ENCODE measurements around the gene QRSL1. TPM values are rescaled to one million over a fixed set of nuclear protein-coding genes. Genes with fewer than 3 reads are reported as not detected.

The QRSL1 gene
- total RNA-seq, 1 experiment from 2014 or later, result 61.4 TPM

DNA sequence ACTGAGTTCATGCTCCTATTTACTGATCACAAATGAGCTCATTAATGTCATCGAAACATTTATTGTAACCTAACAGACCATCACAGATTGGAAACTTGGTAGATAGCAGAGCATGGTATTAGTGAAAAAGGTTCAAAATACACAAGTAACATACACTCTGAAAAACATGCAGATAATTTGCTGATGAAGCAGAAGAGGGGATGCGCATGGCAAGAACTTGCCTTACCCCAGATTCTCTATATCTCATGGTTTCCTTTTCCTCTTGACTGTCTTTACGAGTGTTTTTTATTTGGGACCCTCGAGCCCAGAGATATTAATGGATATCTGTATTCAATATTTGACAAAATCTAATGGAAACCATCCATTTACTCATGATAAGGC is 37.6 kb downstream of the QRSL1 start:
- DNase-seq, result no peak
- Histone ChIP-seq H3K36me3 (ENCODE audit: insufficient read depth, low read length) (peaks cover 48% of the 10 kb centered on the region), H3K27me3 (ENCODE audit: low read length) (no peaks in the 10 kb centered on the region), H3K27ac (ENCODE audit: low read length) (peak overlapping the region; percentile 95), H3K4me1 (ENCODE audit: low read length) (peaks cover 67% of the 10 kb centered on the region), H3K9me2 (replicated peaks; ENCODE audit: insufficient read depth, low read length) (no peaks in the 10 kb centered on the region), H4K20me1 (ENCODE audit: insufficient read depth, low read depth, low read length) (no peaks in the 10 kb centered on the region), H3K79me2 (ENCODE audit: low read length) (no peaks in the 10 kb centered on the region), H3K4me3 (ENCODE audit: low read length) (peak overlapping the region; percentile 29; the same call in 1 of the 2 replicates), H3K4me2 (ENCODE audit: low read depth, low read length, poor library complexity, severe bottlenecking) (peak overlapping the region; percentile 55), H3K9ac (ENCODE audit: low read length) (peak overlapping the region; percentile 48), H2AFZ (ENCODE audit: low read length) (no peak overlapping the region), H3K9me3 (ENCODE audit: low read length) (no peaks in the 10 kb centered on the region)

DNA sequence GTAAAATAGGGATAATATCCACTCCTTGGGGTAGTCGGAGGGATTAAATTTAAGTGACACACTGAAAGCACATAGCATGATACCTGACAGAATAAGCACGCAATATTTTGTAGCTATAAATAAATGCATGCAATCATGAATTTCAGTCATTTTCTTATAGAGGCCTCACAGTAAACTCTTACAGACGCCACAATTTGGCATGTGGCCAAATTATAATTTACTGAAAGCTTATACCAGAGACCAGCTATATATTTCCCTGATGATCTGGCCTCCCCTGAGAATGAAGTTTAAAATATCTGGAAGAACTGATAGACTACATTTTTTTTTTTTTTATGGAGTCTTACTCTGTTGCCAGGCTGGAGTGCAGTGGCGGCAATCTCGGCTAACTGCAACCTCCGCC is 40.9 kb downstream of the QRSL1 start:
- Histone ChIP-seq H3K27ac (ENCODE audit: low read length) (0 out of 2 replicates have a peak overlapping the region, but pooled peaks have one; percentile 52), H3K9ac (ENCODE audit: low read length) (no peak overlapping the region), H3K4me3 (ENCODE audit: low read length) (no peak overlapping the region), H3K36me3 (ENCODE audit: insufficient read depth, low read length) (peaks cover 15% of the 10 kb centered on the region), H3K4me2 (ENCODE audit: low read depth, low read length, poor library complexity, severe bottlenecking) (no peak overlapping the region), H4K20me1 (ENCODE audit: insufficient read depth, low read depth, low read length) (no peaks in the 10 kb centered on the region), H3K9me3 (ENCODE audit: low read length) (no peaks in the 10 kb centered on the region), H3K79me2 (ENCODE audit: low read length) (no peaks in the 10 kb centered on the region), H3K9me2 (replicated peaks; ENCODE audit: insufficient read depth, low read length) (no peaks in the 10 kb centered on the region), H3K27me3 (ENCODE audit: low read length) (no peaks in the 10 kb centered on the region), H2AFZ (ENCODE audit: low read length) (no peak overlapping the region), H3K4me1 (ENCODE audit: low read length) (peaks cover 58% of the 10 kb centered on the region)
- DNase-seq, result peak; percentile 64

- Histone ChIP-seq H3K79me2 (ENCODE audit: low read length) (no peaks in the 10 kb centered on the region), H3K9ac (ENCODE audit: low read length) (no peak overlapping the region), H3K9me3 (ENCODE audit: low read length) (no peaks in the 10 kb centered on the region), H4K20me1 (ENCODE audit: insufficient read depth, low read depth, low read length) (no peaks in the 10 kb centered on the region), H3K4me2 (ENCODE audit: low read depth, low read length, poor library complexity, severe bottlenecking) (no peak overlapping the region), H3K4me3 (ENCODE audit: low read length) (no peak overlapping the region), H2AFZ (ENCODE audit: low read length) (no peak overlapping the region), H3K9me2 (replicated peaks; ENCODE audit: insufficient read depth, low read length) (no peaks in the 10 kb centered on the region), H3K36me3 (ENCODE audit: insufficient read depth, low read length) (peaks cover 9% of the 10 kb centered on the region), H3K4me1 (ENCODE audit: low read length) (peaks cover 50% of the 10 kb centered on the region), H3K27ac (ENCODE audit: low read length) (no peak overlapping the region), H3K27me3 (ENCODE audit: low read length) (no peaks in the 10 kb centered on the region)
- no peak for DNase-seq
Measured at GRCh38 chr6:106671651-106672050, 42.3 kb downstream of the QRSL1 start.

DNA sequence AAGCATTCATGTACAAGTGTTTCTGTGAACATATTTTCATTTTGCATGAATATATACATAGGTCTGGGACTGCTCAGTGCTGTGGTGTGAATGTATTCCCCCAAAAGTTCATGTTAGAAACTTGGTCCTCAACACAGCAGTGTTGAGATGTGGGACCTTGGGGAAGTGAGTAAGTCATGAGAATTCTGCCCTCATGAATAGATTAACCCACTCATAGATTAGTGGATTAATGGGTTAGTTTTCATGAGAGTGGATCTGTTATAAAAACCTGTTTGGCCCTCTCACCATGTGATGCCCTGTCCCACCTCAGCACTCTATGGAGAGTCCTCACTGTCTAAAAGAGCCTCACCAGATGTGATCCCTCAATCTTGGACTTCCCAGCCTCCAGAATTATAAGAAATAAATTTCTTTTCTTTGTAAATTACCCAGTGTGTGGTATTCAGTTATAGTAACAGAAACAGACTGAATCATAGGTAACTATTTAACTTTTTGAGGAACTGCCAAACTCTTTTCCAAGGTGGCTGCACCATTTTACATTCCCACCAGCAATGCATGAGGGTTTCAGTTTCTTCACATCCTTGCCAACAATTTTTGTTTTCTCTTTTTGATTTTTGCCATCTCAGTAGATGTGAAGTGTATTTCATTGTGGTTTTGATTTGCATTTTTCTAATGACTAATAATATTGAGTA is 45.3 kb downstream of the QRSL1 start:
- Histone ChIP-seq H3K4me2 (ENCODE audit: low read depth, low read length, poor library complexity, severe bottlenecking) (peak overlapping the region; percentile 29), H3K4me3 (ENCODE audit: low read length) (no peak overlapping the region), H3K9me3 (ENCODE audit: low read length) (no peaks in the 10 kb centered on the region), H4K20me1 (ENCODE audit: insufficient read depth, low read depth, low read length) (no peaks in the 10 kb centered on the region), H3K27ac (ENCODE audit: low read length) (peak overlapping the region; percentile 43), H3K27me3 (ENCODE audit: low read length) (no peaks in the 10 kb centered on the region), H3K36me3 (ENCODE audit: insufficient read depth, low read length) (no peaks in the 10 kb centered on the region), H3K79me2 (ENCODE audit: low read length) (no peaks in the 10 kb centered on the region), H3K9ac (ENCODE audit: low read length) (no peak overlapping the region), H3K4me1 (ENCODE audit: low read length) (peaks cover 32% of the 10 kb centered on the region), H2AFZ (ENCODE audit: low read length) (peak overlapping the region; percentile 64), H3K9me2 (replicated peaks; ENCODE audit: insufficient read depth, low read length) (no peaks in the 10 kb centered on the region)
- DNase-seq, result no peak

DNA sequence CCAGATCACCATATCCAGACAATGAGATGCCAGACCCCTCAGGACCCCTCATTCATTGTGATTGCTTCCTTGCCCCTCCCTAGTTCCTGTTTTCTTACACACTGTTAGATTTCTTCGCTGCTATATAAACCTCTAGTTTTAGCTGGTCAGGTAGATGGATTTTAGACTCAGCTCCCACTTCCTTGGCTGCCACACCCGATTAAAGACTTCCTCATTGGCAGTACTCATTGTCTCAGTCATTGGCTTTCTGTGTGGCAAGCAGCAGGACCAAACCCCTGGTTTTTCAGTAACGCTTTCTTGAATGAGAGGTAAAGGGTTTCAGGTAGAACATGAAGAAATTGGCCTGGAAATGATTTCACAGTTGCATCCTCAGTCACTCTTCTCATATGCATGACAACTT is 47.9 kb downstream of the QRSL1 start:
- Histone ChIP-seq H3K9me2 (replicated peaks; ENCODE audit: insufficient read depth, low read length) (no peaks in the 10 kb centered on the region), H3K9me3 (ENCODE audit: low read length) (no peaks in the 10 kb centered on the region), H2AFZ (ENCODE audit: low read length) (peak overlapping the region; percentile 91), H4K20me1 (ENCODE audit: insufficient read depth, low read depth, low read length) (no peaks in the 10 kb centered on the region), H3K36me3 (ENCODE audit: insufficient read depth, low read length) (no peaks in the 10 kb centered on the region), H3K4me2 (ENCODE audit: low read depth, low read length, poor library complexity, severe bottlenecking) (no peak overlapping the region), H3K79me2 (ENCODE audit: low read length) (no peaks in the 10 kb centered on the region), H3K27ac (ENCODE audit: low read length) (no peak overlapping the region), H3K4me1 (ENCODE audit: low read length) (peaks cover 27% of the 10 kb centered on the region), H3K9ac (ENCODE audit: low read length) (no peak overlapping the region), H3K4me3 (ENCODE audit: low read length) (no peak overlapping the region), H3K27me3 (ENCODE audit: low read length) (no peaks in the 10 kb centered on the region)
- DNase-seq, result no peak

DNA sequence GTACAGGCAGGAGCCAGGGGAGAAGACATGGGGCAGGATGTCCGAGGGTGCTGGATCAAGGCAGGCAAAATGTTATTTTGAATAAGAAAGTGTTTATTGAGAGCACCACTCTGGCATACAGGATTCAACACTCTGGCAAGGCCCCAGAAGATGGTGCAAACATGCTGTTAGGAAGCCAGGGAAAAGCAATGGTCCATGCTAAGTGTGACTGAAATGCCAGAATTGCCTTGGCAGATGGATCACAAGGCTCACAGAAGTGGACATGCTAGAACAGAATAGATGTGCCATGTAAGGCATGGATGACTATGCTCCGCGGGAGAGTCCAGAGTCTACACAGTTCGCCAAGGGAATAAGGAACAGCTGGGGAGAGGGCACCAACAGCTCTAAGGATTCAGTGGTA is 54.6 kb downstream of the QRSL1 start:
- no peak overlapping the region for H3K27ac ChIP-seq (ENCODE audit: low read length)
- H3K4me2 ChIP-seq (ENCODE audit: low read depth, low read length, poor library complexity, severe bottlenecking), result no peak overlapping the region
- H4K20me1 ChIP-seq (ENCODE audit: insufficient read depth, low read depth, low read length), result no peaks in the 10 kb centered on the region
- no peaks in the 10 kb centered on the region for H3K27me3 ChIP-seq (ENCODE audit: low read length)
- H3K4me1 ChIP-seq (ENCODE audit: low read length), result peaks cover 26% of the 10 kb centered on the region
- H3K9ac ChIP-seq (ENCODE audit: low read length), result no peak overlapping the region
- H3K79me2 ChIP-seq (ENCODE audit: low read length), result no peaks in the 10 kb centered on the region
- H3K9me3 ChIP-seq (ENCODE audit: low read length), result no peaks in the 10 kb centered on the region
- no peak for DNase-seq
- no peaks in the 10 kb centered on the region for H3K9me2 ChIP-seq (replicated peaks; ENCODE audit: insufficient read depth, low read length)
- H3K4me3 ChIP-seq (ENCODE audit: low read length), result no peak overlapping the region
- peak overlapping the region; percentile 68; the same call in 1 of the 2 replicates for H2AFZ ChIP-seq (ENCODE audit: low read length)
- H3K36me3 ChIP-seq (ENCODE audit: insufficient read depth, low read length), result no peaks in the 10 kb centered on the region

GRCh38 chr6:106685833-106686232 is 56.5 kb downstream of the QRSL1 start:
- no peaks in the 10 kb centered on the region for H4K20me1 ChIP-seq (ENCODE audit: insufficient read depth, low read depth, low read length)
- no peak overlapping the region for H2AFZ ChIP-seq (ENCODE audit: low read length)
- H3K4me3 ChIP-seq (ENCODE audit: low read length), result no peak overlapping the region
- no peaks in the 10 kb centered on the region for H3K79me2 ChIP-seq (ENCODE audit: low read length)
- no peak overlapping the region for H3K4me2 ChIP-seq (ENCODE audit: low read depth, low read length, poor library complexity, severe bottlenecking)
- DNase-seq, result no peak
- H3K27ac ChIP-seq (ENCODE audit: low read length), result no peak overlapping the region
- H3K9ac ChIP-seq (ENCODE audit: low read length), result no peak overlapping the region
- no peaks in the 10 kb centered on the region for H3K27me3 ChIP-seq (ENCODE audit: low read length)
- H3K36me3 ChIP-seq (ENCODE audit: insufficient read depth, low read length), result no peaks in the 10 kb centered on the region
- no peaks in the 10 kb centered on the region for H3K9me2 ChIP-seq (replicated peaks; ENCODE audit: insufficient read depth, low read length)
- H3K4me1 ChIP-seq (ENCODE audit: low read length), result peaks cover 30% of the 10 kb centered on the region
- H3K9me3 ChIP-seq (ENCODE audit: low read length), result no peaks in the 10 kb centered on the region

DNA sequence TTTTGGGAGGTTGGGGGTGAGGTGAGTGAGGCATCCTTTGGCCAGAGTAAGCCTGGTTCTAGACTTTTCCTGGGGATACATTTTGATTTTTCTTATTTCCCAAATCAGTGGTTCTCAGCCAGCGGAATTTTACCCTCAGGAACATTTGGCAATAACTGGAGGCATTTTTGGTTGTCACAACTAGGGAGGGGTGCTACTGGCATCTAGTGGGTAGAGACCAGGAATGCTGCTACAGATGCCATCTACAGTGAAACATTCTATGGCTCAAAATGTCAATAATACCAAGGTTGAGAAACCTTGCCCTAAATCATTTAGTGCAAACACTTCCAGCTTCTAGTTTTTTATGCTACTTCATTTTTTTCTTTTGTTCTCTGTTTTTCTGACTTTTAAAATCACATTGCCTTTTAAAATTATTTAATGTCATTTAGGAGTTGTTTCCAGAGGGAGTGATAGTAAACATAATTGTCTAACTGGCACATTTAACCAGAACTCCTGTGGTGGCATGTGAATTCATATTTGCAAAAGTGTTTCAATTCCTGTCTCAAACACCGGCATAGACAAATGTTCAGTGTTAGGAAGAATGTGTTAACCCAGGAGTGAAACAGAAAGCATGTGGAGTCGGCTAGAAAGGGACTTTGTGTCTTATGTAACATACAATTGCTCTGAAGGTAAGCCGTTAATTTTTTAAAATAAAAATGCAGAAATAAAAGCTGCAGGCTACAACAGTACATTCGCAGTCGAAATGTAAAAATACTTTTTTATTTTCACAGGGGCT is 59.0 kb downstream of the QRSL1 start:
- peaks cover 48% of the 10 kb centered on the region for H3K4me1 ChIP-seq (ENCODE audit: low read length)
- H3K4me3 ChIP-seq (ENCODE audit: low read length), result 0 out of 2 replicates have a peak overlapping the region, but pooled peaks have one; percentile 9
- no peaks in the 10 kb centered on the region for H3K36me3 ChIP-seq (ENCODE audit: insufficient read depth, low read length)
- peak overlapping the region; percentile 36 for H3K9ac ChIP-seq (ENCODE audit: low read length)
- H3K79me2 ChIP-seq (ENCODE audit: low read length), result no peaks in the 10 kb centered on the region
- peak overlapping the region; percentile 30 for H3K4me2 ChIP-seq (ENCODE audit: low read depth, low read length, poor library complexity, severe bottlenecking)
- H3K27me3 ChIP-seq (ENCODE audit: low read length), result no peaks in the 10 kb centered on the region
- H3K9me3 ChIP-seq (ENCODE audit: low read length), result no peaks in the 10 kb centered on the region
- DNase-seq, result peak; percentile 68
- H3K27ac ChIP-seq (ENCODE audit: low read length), result peak overlapping the region; percentile 74
- no peaks in the 10 kb centered on the region for H4K20me1 ChIP-seq (ENCODE audit: insufficient read depth, low read depth, low read length)
- H3K9me2 ChIP-seq (replicated peaks; ENCODE audit: insufficient read depth, low read length), result no peaks in the 10 kb centered on the region
- H2AFZ ChIP-seq (ENCODE audit: low read length), result peak overlapping the region; percentile 75
